HL-60 (cell line): ENCODE data around the gene SLC4A8.

Source experiments
- DNase-seq, 2 experiments: peaks; one replicate each; pipeline ENCODE4 v3.0.0-alpha.2; 2010 to 2020; ENCODE audit warnings: low read depth in 1 of 2, low spot score in 1 of 2
- H3K27ac ChIP-seq: fragments of 250-450 bp; sonication (Bioruptor Pico); replicated peaks from 2 replicates; pipeline ENCODE4 v1.5.1; 2020; ENCODE audit warnings: mild to moderate bottlenecking, moderate library complexity
- H3K27me3 ChIP-seq: fragments of 250-450 bp; sonication (Bioruptor Pico); 2 replicates; pipeline ENCODE4 v1.5.1; 2021; ENCODE audit warnings: mild to moderate bottlenecking, moderate library complexity; ENCODE audit not compliant: insufficient read depth, poor library complexity, severe bottlenecking
- H3K4me3 ChIP-seq: replicated peaks from 2 replicates; pipeline ENCODE4 v1.5.1; 2011; ENCODE audit warnings: mild to moderate bottlenecking, control low read depth, low read length; ENCODE audit not compliant: insufficient read depth
- GABPA ChIP-seq: IDR thresholded peaks from 2 replicates; pipeline ENCODE4 v1.6.1; 2012; ENCODE audit warnings: low read depth
- POLR2AphosphoS5 ChIP-seq: IDR thresholded peaks from 2 replicates; pipeline ENCODE4 v1.6.1; 2012; ENCODE audit warnings: low read depth
- REST ChIP-seq: IDR thresholded peaks from 2 replicates; pipeline ENCODE4 v1.6.1; 2012; ENCODE audit warnings: low read depth; ENCODE audit not compliant: insufficient replicate concordance
- SPI1 ChIP-seq: IDR thresholded peaks from 2 replicates; pipeline ENCODE4 v1.6.1; 2012; ENCODE audit warnings: low read depth, mild to moderate bottlenecking, borderline replicate concordance
- TF ChIP-seq, protein P1 (sequence below): IDR thresholded peaks from one replicate; pipeline ENCODE4 v1.5.1; 2011; ENCODE audit warnings: low read length, control low read depth, inconsistent platforms; ENCODE audit not compliant: insufficient read depth

Gene SLC4A8

DNA sequence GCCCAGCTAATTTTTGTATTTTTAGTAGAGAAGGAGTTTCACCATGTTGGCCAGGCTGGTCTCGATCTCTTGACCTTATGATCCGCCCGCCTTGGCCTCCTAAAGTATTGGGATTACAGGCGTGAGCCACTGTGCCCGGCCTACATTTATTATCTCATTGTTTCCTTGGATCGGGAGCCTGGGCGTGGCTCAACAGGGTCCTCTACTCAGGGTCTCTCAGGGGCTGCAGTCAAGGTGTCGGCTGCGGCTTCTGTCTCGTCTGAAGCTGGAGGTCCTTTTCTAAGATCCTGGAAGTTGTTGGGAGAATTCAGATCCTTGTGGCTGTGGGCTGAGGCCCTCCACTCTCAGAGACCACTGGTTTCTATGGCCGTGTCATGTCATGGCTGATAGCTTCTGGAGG, 100.9 kb downstream of the SLC4A8 start:
- no peak overlapping the region for H3K4me3 ChIP-seq
- DNase-seq: no peak
- no peaks in the 10 kb centered on the region for H3K27me3 ChIP-seq
- no peak for TF ChIP-seq SPI1
- TF ChIP-seq POLR2AphosphoS5: no peak
- TF ChIP-seq REST: no peak
- no peak for TF ChIP-seq GABPA
- no peak overlapping the region for H3K27ac ChIP-seq

DNA sequence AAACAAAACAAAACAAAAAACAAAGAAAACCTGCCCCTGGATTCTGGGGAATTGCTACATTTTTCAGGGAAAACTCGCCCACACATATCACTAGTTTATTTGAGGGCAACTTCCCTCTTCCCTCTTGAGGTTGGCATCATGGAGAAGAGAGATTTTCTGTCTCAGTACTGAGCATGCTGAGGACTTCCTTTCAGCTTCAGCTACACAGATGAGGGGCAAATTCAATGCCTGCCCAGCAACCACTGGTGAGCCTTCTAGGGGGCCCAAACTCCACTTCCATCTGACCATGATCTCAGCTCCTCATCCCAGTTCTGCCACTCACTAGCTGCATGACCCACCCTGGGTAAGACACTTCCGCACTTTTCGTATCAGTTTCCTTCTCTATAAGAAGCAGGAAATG, 103.3 kb downstream of the SLC4A8 start:
- peaks cover 2% of the 10 kb centered on the region for H3K27me3 ChIP-seq
- H3K27ac ChIP-seq: no peak overlapping the region
- TF ChIP-seq REST: no peak
- no peak for TF ChIP-seq POLR2AphosphoS5
- no peak for TF ChIP-seq SPI1
- TF ChIP-seq GABPA: no peak
- TF ChIP-seq, protein P1, sequence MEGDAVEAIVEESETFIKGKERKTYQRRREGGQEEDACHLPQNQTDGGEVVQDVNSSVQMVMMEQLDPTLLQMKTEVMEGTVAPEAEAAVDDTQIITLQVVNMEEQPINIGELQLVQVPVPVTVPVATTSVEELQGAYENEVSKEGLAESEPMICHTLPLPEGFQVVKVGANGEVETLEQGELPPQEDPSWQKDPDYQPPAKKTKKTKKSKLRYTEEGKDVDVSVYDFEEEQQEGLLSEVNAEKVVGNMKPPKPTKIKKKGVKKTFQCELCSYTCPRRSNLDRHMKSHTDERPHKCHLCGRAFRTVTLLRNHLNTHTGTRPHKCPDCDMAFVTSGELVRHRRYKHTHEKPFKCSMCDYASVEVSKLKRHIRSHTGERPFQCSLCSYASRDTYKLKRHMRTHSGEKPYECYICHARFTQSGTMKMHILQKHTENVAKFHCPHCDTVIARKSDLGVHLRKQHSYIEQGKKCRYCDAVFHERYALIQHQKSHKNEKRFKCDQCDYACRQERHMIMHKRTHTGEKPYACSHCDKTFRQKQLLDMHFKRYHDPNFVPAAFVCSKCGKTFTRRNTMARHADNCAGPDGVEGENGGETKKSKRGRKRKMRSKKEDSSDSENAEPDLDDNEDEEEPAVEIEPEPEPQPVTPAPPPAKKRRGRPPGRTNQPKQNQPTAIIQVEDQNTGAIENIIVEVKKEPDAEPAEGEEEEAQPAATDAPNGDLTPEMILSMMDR: no peak
- no peak for DNase-seq
- H3K4me3 ChIP-seq: no peak overlapping the region

- peaks cover 2% of the 10 kb centered on the region for H3K27me3 ChIP-seq
- H3K4me3 ChIP-seq: no peak overlapping the region
- no peak overlapping the region for H3K27ac ChIP-seq
- DNase-seq: no peak
- no peak for TF ChIP-seq GABPA
- no peak for TF ChIP-seq SPI1
- TF ChIP-seq REST: no peak
- no peak for TF ChIP-seq POLR2AphosphoS5
- TF ChIP-seq, protein P1: no peak
These were observed 104.4 kb downstream of the SLC4A8 start for GRCh38 chr12:51528852-51529650.
